Gastrocnemius medialis (tissue), 4 donors: ENCODE measurements around the gene CSRNP3.

Experiments used
- CTCF ChIP-seq, 5 experiments: fragments of 450-650 bp in 3 of 5; fragments of 200-600 bp in 2 of 5; sonication (generic) in 2 of 5; IDR thresholded peaks in 4 of 5; conservative IDR thresholded peaks in 1 of 5; 1 replicate in 4 of 5; 2 replicates in 1 of 5; pipeline ENCODE4 v1.5.1; 2016 to 2019; ENCODE audit warnings: antibody characterized with exemption in 5 of 5, mild to moderate bottlenecking in 3 of 5, moderate library complexity in 3 of 5
- POLR2A ChIP-seq, 2 donors: fragments of 450-650 bp; IDR thresholded peaks; one replicate each; pipeline ENCODE4 v1.6.1; 2017; ENCODE audit warnings: antibody characterized with exemption in 2 of 2, mild to moderate bottlenecking in 2 of 2, moderate library complexity in 2 of 2

- TF ChIP-seq CTCF (IDR thresholded peaks at IDR 0.05 in 4 of 5, conservative IDR thresholded peaks at IDR 0.05 in 1 of 5) (no peak), POLR2A (IDR thresholded peaks at IDR 0.05) (no peak)
Measured at GRCh38 chr2:165623161-165623560, 153.7 kb downstream of the CSRNP3 start.
